ENCODE results near the gene SAXO1. TPM values are rescaled to one million over a fixed set of nuclear protein-coding genes. Genes with fewer than 3 reads are reported as not detected.

SAXO1 gene
- polyA plus RNA-seq, 1 donor from 2014 or later, result not detected

- no peak for TF ChIP-seq POLR2AphosphoS5 (IDR thresholded peaks at IDR 0.05)
- TF ChIP-seq MXI1 (conservative IDR thresholded peaks at IDR 0.05; ENCODE audit: poor library complexity, severe bottlenecking), result no peak
- no peak for TF ChIP-seq SMC3 (conservative IDR thresholded peaks at IDR 0.05; ENCODE audit: poor library complexity)
- TF ChIP-seq EZH2 (IDR thresholded peaks at IDR 0.05; ENCODE audit: borderline replicate concordance, insufficient read depth, low read length, poor library complexity, severe bottlenecking), result no peak
- TF ChIP-seq REST (IDR thresholded peaks at IDR 0.05; ENCODE audit: borderline replicate concordance), result no peak
- no peak for TF ChIP-seq EP300 (conservative IDR thresholded peaks at IDR 0.05; ENCODE audit: poor library complexity, severe bottlenecking)
- TF ChIP-seq CTCF (IDR thresholded peaks at IDR 0.05; ENCODE audit: poor library complexity, severe bottlenecking), result no peak
- no peak for TF ChIP-seq TAF1 (IDR thresholded peaks at IDR 0.05; ENCODE audit: low read depth)
- no peak for TF ChIP-seq RAD21 (conservative IDR thresholded peaks at IDR 0.05)
- H3K9ac ChIP-seq (ENCODE audit: low read length), result no peak overlapping the region
Observed at GRCh38 chr9:18988003-18988402, 45.0 kb downstream of the SAXO1 start.

GRCh38 chr9:18985996-18986395, 47.0 kb downstream of the SAXO1 start:
- Histone ChIP-seq H4K20me1 (ENCODE audit: insufficient read depth) (no peaks in the 10 kb centered on the region), H3K9me2 (ENCODE audit: insufficient read depth, low read length) (no peaks in the 10 kb centered on the region), H3K9me3 (ENCODE audit: low read length) (peaks cover 5% of the 10 kb centered on the region), H3K4me2 (ENCODE audit: low read length) (no peak overlapping the region), H2AFZ (ENCODE audit: low read depth, low read length) (no peak overlapping the region), H3K9ac (ENCODE audit: low read length) (no peak overlapping the region), H3K4me3 (ENCODE audit: low read length) (no peak overlapping the region), H3K79me2 (replicated peaks; ENCODE audit: insufficient read depth, low read length) (no peaks in the 10 kb centered on the region), H3K36me3 (ENCODE audit: insufficient read depth, low read length) (no peaks in the 10 kb centered on the region), H3K27me3 (ENCODE audit: insufficient read depth, low read depth, low read length) (no peaks in the 10 kb centered on the region), H3K27ac (ENCODE audit: low read length) (no peak overlapping the region), H3F3A (ENCODE audit: insufficient read depth, low read length, poor library complexity, severe bottlenecking) (no peaks in the 10 kb centered on the region)
- TF ChIP-seq REST (IDR thresholded peaks at IDR 0.05; ENCODE audit: borderline replicate concordance) (no peak), EP300 (conservative IDR thresholded peaks at IDR 0.05; ENCODE audit: poor library complexity, severe bottlenecking) (no peak)

More at GRCh38 chr9:18988003-18988402, 45.0 kb downstream of the SAXO1 start:
- H4K20me1 ChIP-seq (ENCODE audit: insufficient read depth), result no peaks in the 10 kb centered on the region
- no peak overlapping the region for H2AFZ ChIP-seq (ENCODE audit: low read depth, low read length)
- H3K27ac ChIP-seq (ENCODE audit: low read length), result no peak overlapping the region
- peaks cover 5% of the 10 kb centered on the region for H3K9me3 ChIP-seq (ENCODE audit: low read length)
- H3K9me2 ChIP-seq (ENCODE audit: insufficient read depth, low read length), result no peaks in the 10 kb centered on the region
- no peaks in the 10 kb centered on the region for H3K36me3 ChIP-seq (ENCODE audit: insufficient read depth, low read length)
- no peaks in the 10 kb centered on the region for H3K27me3 ChIP-seq (ENCODE audit: insufficient read depth, low read depth, low read length)
- H3K79me2 ChIP-seq (replicated peaks; ENCODE audit: insufficient read depth, low read length), result no peaks in the 10 kb centered on the region
- no peak overlapping the region for H3K4me2 ChIP-seq (ENCODE audit: low read length)
- no peaks in the 10 kb centered on the region for H3F3A ChIP-seq (ENCODE audit: insufficient read depth, low read length, poor library complexity, severe bottlenecking)
- no peak overlapping the region for H3K4me3 ChIP-seq (ENCODE audit: low read length)

Measured in neural cell (in vitro differentiated cells).